ENCODE measurements around the gene RGS12.
A peak's percentile ranks its signal among the peaks of the same experiment; 100 is the strongest.

The RGS12 gene

GRCh38 chr4:3340038-3340699 lies 47.3 kb downstream of the RGS12 start:
- TF ChIP-seq ZFX (IDR thresholded peaks at IDR 0.05): no peak
- no peak for TF ChIP-seq CTCF (conservative IDR thresholded peaks at IDR 0.05)

GRCh38 chr4:3340700-3341083 lies 47.9 kb downstream of the RGS12 start:
- no peak overlapping the region for H3K27ac ChIP-seq
- TF ChIP-seq CTCF (conservative IDR thresholded peaks at IDR 0.05) (peak; percentile 73), ZFX (IDR thresholded peaks at IDR 0.05) (no peak)

More at GRCh38 chr4:3340038-3340699, 47.3 kb downstream of the RGS12 start:
- H3K27ac ChIP-seq: no peak overlapping the region

GRCh38 chr4:3341760-3342159 lies 48.9 kb downstream of the RGS12 start:
- no peak overlapping the region for H3K27ac ChIP-seq
- TF ChIP-seq CTCF (conservative IDR thresholded peaks at IDR 0.05): no peak
- TF ChIP-seq ZFX (IDR thresholded peaks at IDR 0.05): no peak

- no peak for TF ChIP-seq CTCF (conservative IDR thresholded peaks at IDR 0.05)
- no peak for TF ChIP-seq ZFX (IDR thresholded peaks at IDR 0.05)
- no peak overlapping the region for H3K27ac ChIP-seq
Observed at GRCh38 chr4:3342182-3342854, 49.5 kb downstream of the RGS12 start.

Data from C4-2B (cell line).